ENCODE data around the gene MTCH2.

GRCh38 chr11:47686151-47686550 is 43.8 kb upstream of the MTCH2 start:
- no peak for TF ChIP-seq CTCF (conservative IDR thresholded peaks at IDR 0.05)
- TF ChIP-seq ZFX (IDR thresholded peaks at IDR 0.05) = no peak
